Peyer's patch (tissue), 4 donors: ENCODE results near the gene DMD. TPM values are rescaled to one million over a fixed set of nuclear protein-coding genes. Genes with fewer than 3 reads are reported as not detected.
"Not testable (repeated sequence)": the region's sequence is repeated elsewhere in the genome, so short reads cannot be mapped to it uniquely, and the experiment has no call there.

ENCODE experiments used
- DNase-seq, 3 donors: peaks; one replicate each; pipeline ENCODE4 v3.0.0-alpha.2; 2017 to 2019
- H3K27ac ChIP-seq, 4 donors: fragments of 200-600 bp; sonication (generic); one replicate each; pipeline ENCODE4 v1.5.1; 2016 to 2019
- H3K27me3 ChIP-seq, 2 donors: fragments of 200-600 bp; sonication (generic); one replicate each; pipeline ENCODE4 v1.5.1; 2019
- H3K36me3 ChIP-seq, 3 donors: fragments of 200-600 bp; sonication (generic); one replicate each; pipeline ENCODE4 v1.5.1; 2016 to 2019
- H3K4me1 ChIP-seq, 4 donors: fragments of 200-600 bp; sonication (generic); one replicate each; pipeline ENCODE4 v1.5.1; 2016 to 2019
- H3K4me3 ChIP-seq, 4 donors: fragments of 200-600 bp; sonication (generic); 1 replicate in 3 of 4; 2 replicates in 1 of 4; pipeline ENCODE4 v1.5.1; 2016 to 2019; ENCODE audit warnings: mild to moderate bottlenecking in 1 of 4
- H3K9me3 ChIP-seq, 4 donors: fragments of 200-600 bp; sonication (generic); one replicate each; pipeline ENCODE4 v1.5.1; 2016 to 2019; ENCODE audit warnings: mild to moderate bottlenecking in 1 of 4
- CTCF ChIP-seq, 6 experiments: fragments of 450-650 bp in 4 of 6; fragments of 200-600 bp in 2 of 6; sonication (generic) in 1 of 6; IDR thresholded peaks; one replicate each; pipeline ENCODE4 v1.5.1; 2017 to 2019; ENCODE audit warnings: antibody characterized with exemption in 6 of 6, mild to moderate bottlenecking in 3 of 6, moderate library complexity in 1 of 6
- POLR2A ChIP-seq, 2 donors: fragments of 450-650 bp; IDR thresholded peaks; one replicate each; pipeline ENCODE4 v1.5.1; 2017; ENCODE audit warnings: antibody characterized with exemption in 2 of 2, mild to moderate bottlenecking in 2 of 2, moderate library complexity in 2 of 2
- total RNA-seq, 4 donors: library from RNA; depleted of rRNA; stranded (reverse); fragments of >200 nt; gene quantifications; one replicate each; pipeline ENCODE4 v1.1.0, GENCODE V29; 2016

The DMD gene
- total RNA-seq, 4 donors from 2014 or later, result 15.8 to 109 (median 19.1) TPM

- H3K9me3 ChIP-seq, result no peaks in the 10 kb centered on the region
- H3K27me3 ChIP-seq, result no peaks in the 10 kb centered on the region
- TF ChIP-seq POLR2A (IDR thresholded peaks at IDR 0.05), result no peak
- TF ChIP-seq CTCF (IDR thresholded peaks at IDR 0.05), result no peak
- H3K4me3 ChIP-seq, result no peak overlapping the region
- no peaks in the 10 kb centered on the region for H3K36me3 ChIP-seq
- no peaks in the 10 kb centered on the region for H3K4me1 ChIP-seq
- DNase-seq, result no peak
- no peak overlapping the region for H3K27ac ChIP-seq
These were observed 1241.6 kb downstream of the DMD start for GRCh38 chrX:31969714-31970113.

- no peak overlapping the region for H3K4me3 ChIP-seq
- H3K4me1 ChIP-seq, result no peaks in the 10 kb centered on the region
- H3K9me3 ChIP-seq, result no peaks in the 10 kb centered on the region
- no peaks in the 10 kb centered on the region for H3K27me3 ChIP-seq
- no peak overlapping the region for H3K27ac ChIP-seq
- DNase-seq, result no peak
- no peak for TF ChIP-seq POLR2A (IDR thresholded peaks at IDR 0.05)
- no peak for TF ChIP-seq CTCF (IDR thresholded peaks at IDR 0.05)
- H3K36me3 ChIP-seq, result no peaks in the 10 kb centered on the region
These were observed 1249.1 kb downstream of the DMD start for GRCh38 chrX:31962256-31962655.

- H3K36me3 ChIP-seq, result no peaks in the 10 kb centered on the region
- no peaks in the 10 kb centered on the region for H3K4me1 ChIP-seq
- TF ChIP-seq CTCF (IDR thresholded peaks at IDR 0.05) (no peak), POLR2A (IDR thresholded peaks at IDR 0.05) (no peak)
- H3K27ac ChIP-seq, result no peak overlapping the region
- DNase-seq, result no peak
- H3K9me3 ChIP-seq, result no peaks in the 10 kb centered on the region
- no peaks in the 10 kb centered on the region for H3K27me3 ChIP-seq
- H3K4me3 ChIP-seq, result no peak overlapping the region
These were observed 1276.4 kb downstream of the DMD start for GRCh38 chrX:31934842-31935370.

GRCh38 chrX:31934015-31934414 lies 1277.3 kb downstream of the DMD start:
- TF ChIP-seq POLR2A (IDR thresholded peaks at IDR 0.05) (no peak), CTCF (IDR thresholded peaks at IDR 0.05) (no peak)
- Histone ChIP-seq H3K4me3 (no peak overlapping the region), H3K27ac (no peak overlapping the region), H3K27me3 (no peaks in the 10 kb centered on the region), H3K9me3 (no peaks in the 10 kb centered on the region), H3K36me3 (no peaks in the 10 kb centered on the region), H3K4me1 (no peaks in the 10 kb centered on the region)
- DNase-seq, result no peak

- Histone ChIP-seq H3K9me3 (no peaks in the 10 kb centered on the region), H3K36me3 (no peaks in the 10 kb centered on the region), H3K27me3 (no peaks in the 10 kb centered on the region), H3K27ac (no peak overlapping the region), H3K4me3 (no peak overlapping the region), H3K4me1 (no peaks in the 10 kb centered on the region)
- TF ChIP-seq POLR2A (IDR thresholded peaks at IDR 0.05) (no peak), CTCF (IDR thresholded peaks at IDR 0.05) (no peak)
- no peak for DNase-seq
These were observed 1278.6 kb downstream of the DMD start for GRCh38 chrX:31932769-31933168.

GRCh38 chrX:31932320-31932719 lies 1279.0 kb downstream of the DMD start:
- H3K27ac ChIP-seq, H3K27me3 ChIP-seq, H3K36me3 ChIP-seq, H3K4me1 ChIP-seq, H3K4me3 ChIP-seq, DNase-seq, H3K9me3 ChIP-seq: not testable (repeated sequence)
